Esophagus muscularis mucosa (tissue), 4 donors: ENCODE measurements around the gene MYRF. TPM values are rescaled to one million over a fixed set of nuclear protein-coding genes. Genes with fewer than 3 reads are reported as not detected.

Experiments used
- DNase-seq: peaks from one replicate; pipeline ENCODE4 v3.0.0-alpha.2; 2017; ENCODE audit errors: extremely low spot score
- H3K27ac ChIP-seq, 4 donors: fragments of 200-600 bp; sonication (generic); replicated peaks in 1 of 4; 1 replicate in 3 of 4; 2 replicates in 1 of 4; pipeline ENCODE4 v1.5.1; 2016 to 2019; ENCODE audit warnings: mild to moderate bottlenecking in 1 of 4
- H3K27me3 ChIP-seq, 4 donors: fragments of 200-600 bp; sonication (generic); one replicate each; pipeline versions ENCODE4 v1.5.1 to v1.6.0; 2016 to 2019
- H3K36me3 ChIP-seq, 4 donors: fragments of 200-600 bp; sonication (generic); one replicate each; pipeline ENCODE4 v1.5.1; 2016 to 2019
- H3K4me1 ChIP-seq, 4 donors: fragments of 200-600 bp; sonication (generic); one replicate each; pipeline ENCODE4 v1.5.1; 2016 to 2019
- H3K4me3 ChIP-seq, 4 donors: fragments of 200-600 bp; sonication (generic); 1 replicate in 2 of 4; 2 replicates in 2 of 4; pipeline ENCODE4 v1.5.1; 2016 to 2019; ENCODE audit warnings: mild to moderate bottlenecking in 4 of 4, moderate library complexity in 1 of 4
- H3K9me3 ChIP-seq, 4 donors: fragments of 200-600 bp; sonication (generic); 1 replicate in 3 of 4; 2 replicates in 1 of 4; pipeline ENCODE4 v1.5.1; 2016 to 2019
- EP300 ChIP-seq: sonication (generic); formaldehyde crosslinking; IDR thresholded peaks from one replicate; pipeline ENCODE4 v1.6.1; 2017; ENCODE audit warnings: antibody characterized with exemption
- POLR2A ChIP-seq: fragments of 450-650 bp; IDR thresholded peaks from one replicate; pipeline ENCODE4 v1.6.1; 2017; ENCODE audit warnings: antibody characterized with exemption, moderate library complexity, mild to moderate bottlenecking, low read depth
- POLR2AphosphoS5 ChIP-seq, 2 donors: sonication (generic); formaldehyde crosslinking; IDR thresholded peaks; one replicate each; pipeline ENCODE4 v1.6.1; 2017; ENCODE audit warnings: antibody characterized with exemption in 2 of 2
- WGBS: methylation state at CpG from one replicate; pipeline ENCODE4 v1.1.5; 2018; 5-methylcytosine and 5-hydroxymethylcytosine counted together
- intact Hi-C: fragments of 100-400 bp; cut with DNase I; formaldehyde crosslinking; loops from one replicate; pipeline ENCODE4 v1.15.1; 2023
- total RNA-seq, 4 donors: library from RNA; depleted of rRNA; stranded (reverse); fragments of >200 nt; gene quantifications; one replicate each; pipeline versions ENCODE4 v1.1.0 to v1.2.1, GENCODE V29; 2016
- TF ChIP-seq, protein P1 (sequence below), 3 experiments: fragments of 200-600 bp in 2 of 3; fragments of 450-650 bp in 1 of 3; sonication (generic) in 2 of 3; IDR thresholded peaks; one replicate each; pipeline ENCODE4 v1.5.1; 2017 to 2019; ENCODE audit warnings: antibody characterized with exemption in 3 of 3, mild to moderate bottlenecking in 2 of 3, moderate library complexity in 1 of 3

The MYRF gene
- total RNA-seq, 4 donors from 2014 or later = under 0.01 to 0.71 (median 0.40) TPM

DNA sequence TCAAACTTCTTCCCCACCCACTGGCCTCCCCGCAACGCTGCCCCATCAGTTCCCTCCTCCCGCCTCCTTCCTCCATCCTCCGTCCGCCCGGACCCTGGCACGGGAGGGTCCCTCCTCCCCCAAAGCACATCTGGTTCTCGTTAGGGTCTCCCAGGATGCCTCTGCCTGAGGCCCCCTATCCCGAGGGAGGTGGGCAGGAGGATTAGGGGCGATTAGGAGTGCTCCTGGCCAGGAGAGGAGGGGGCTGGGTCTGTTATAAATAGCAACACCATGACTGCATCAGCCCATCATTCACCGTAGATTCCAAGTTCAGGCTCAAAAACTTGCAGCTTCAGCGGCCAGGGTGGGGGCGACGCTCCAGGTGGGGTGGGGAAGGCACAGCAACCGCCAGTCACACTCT is 10.4 kb downstream of the MYRF start:
- 30% methylated on average over 15 of the region's 15 CpGs for WGBS
- TF ChIP-seq POLR2A = no peak
- no peak for TF ChIP-seq EP300
- no peak for TF ChIP-seq POLR2AphosphoS5 (IDR thresholded peaks at IDR 0.05)
- TF ChIP-seq, protein P1, sequence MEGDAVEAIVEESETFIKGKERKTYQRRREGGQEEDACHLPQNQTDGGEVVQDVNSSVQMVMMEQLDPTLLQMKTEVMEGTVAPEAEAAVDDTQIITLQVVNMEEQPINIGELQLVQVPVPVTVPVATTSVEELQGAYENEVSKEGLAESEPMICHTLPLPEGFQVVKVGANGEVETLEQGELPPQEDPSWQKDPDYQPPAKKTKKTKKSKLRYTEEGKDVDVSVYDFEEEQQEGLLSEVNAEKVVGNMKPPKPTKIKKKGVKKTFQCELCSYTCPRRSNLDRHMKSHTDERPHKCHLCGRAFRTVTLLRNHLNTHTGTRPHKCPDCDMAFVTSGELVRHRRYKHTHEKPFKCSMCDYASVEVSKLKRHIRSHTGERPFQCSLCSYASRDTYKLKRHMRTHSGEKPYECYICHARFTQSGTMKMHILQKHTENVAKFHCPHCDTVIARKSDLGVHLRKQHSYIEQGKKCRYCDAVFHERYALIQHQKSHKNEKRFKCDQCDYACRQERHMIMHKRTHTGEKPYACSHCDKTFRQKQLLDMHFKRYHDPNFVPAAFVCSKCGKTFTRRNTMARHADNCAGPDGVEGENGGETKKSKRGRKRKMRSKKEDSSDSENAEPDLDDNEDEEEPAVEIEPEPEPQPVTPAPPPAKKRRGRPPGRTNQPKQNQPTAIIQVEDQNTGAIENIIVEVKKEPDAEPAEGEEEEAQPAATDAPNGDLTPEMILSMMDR (IDR thresholded peaks at IDR 0.05) = no peak
- H3K4me3 ChIP-seq = no peak overlapping the region
- H3K27ac ChIP-seq = no peak overlapping the region
- intact Hi-C loops = no loop called here
- H3K4me1 ChIP-seq = no peaks in the 10 kb centered on the region
- peaks cover 0 to 49% (median 5%) of the 10 kb centered on the region in 4 donors for H3K27me3 ChIP-seq
- no peaks in the 10 kb centered on the region for H3K9me3 ChIP-seq
- no peak for DNase-seq
- no peaks in the 10 kb centered on the region for H3K36me3 ChIP-seq

DNA sequence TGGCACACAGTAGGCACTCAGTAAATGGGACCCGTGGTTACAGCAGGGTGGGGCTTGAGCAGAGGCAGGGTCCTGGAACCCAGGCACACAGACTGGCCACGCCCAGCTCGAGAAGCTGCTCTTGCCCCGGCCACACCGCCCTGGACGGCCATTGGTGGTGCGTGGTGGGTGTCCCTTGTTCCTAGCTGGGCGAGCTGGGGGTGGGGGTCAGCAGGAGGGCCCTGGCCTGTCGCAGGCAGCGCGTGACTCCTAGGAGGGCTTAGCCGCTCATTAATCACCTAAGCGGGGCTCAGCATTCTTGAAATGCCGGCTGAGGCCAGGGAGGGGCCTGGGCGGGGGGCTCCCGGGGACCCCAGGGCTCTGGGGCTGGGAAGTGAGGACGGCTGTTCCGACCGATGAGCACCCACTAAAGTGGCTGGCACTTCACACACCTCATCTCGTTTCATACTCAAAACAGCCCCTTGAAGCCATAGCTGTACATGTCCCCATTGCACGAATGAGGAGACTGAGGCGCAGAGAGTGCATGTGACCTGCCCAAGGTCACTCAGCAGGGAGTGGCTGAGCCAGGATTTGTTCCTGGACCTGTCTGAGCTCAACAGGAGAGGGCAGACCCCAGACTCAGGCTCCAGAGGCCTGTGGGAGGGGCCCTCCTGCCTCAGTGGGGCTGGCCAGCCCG is 11.6 kb downstream of the MYRF start:
- WGBS = 61% methylated on average over 9 of the region's 23 CpGs
- intact Hi-C loops = no loop called here
- Histone ChIP-seq H3K36me3 (no peaks in the 10 kb centered on the region), H3K4me3 (no peak overlapping the region), H3K9me3 (no peaks in the 10 kb centered on the region), H3K27ac (no peak overlapping the region), H3K27me3 (peaks cover 0 to 49% (median 5%) of the 10 kb centered on the region in 4 donors), H3K4me1 (no peaks in the 10 kb centered on the region)
- no peak for DNase-seq
- TF ChIP-seq EP300 (no peak), POLR2AphosphoS5 (IDR thresholded peaks at IDR 0.05) (no peak), POLR2A (no peak)
- TF ChIP-seq, protein P1 (IDR thresholded peaks at IDR 0.05) = no peak

DNA sequence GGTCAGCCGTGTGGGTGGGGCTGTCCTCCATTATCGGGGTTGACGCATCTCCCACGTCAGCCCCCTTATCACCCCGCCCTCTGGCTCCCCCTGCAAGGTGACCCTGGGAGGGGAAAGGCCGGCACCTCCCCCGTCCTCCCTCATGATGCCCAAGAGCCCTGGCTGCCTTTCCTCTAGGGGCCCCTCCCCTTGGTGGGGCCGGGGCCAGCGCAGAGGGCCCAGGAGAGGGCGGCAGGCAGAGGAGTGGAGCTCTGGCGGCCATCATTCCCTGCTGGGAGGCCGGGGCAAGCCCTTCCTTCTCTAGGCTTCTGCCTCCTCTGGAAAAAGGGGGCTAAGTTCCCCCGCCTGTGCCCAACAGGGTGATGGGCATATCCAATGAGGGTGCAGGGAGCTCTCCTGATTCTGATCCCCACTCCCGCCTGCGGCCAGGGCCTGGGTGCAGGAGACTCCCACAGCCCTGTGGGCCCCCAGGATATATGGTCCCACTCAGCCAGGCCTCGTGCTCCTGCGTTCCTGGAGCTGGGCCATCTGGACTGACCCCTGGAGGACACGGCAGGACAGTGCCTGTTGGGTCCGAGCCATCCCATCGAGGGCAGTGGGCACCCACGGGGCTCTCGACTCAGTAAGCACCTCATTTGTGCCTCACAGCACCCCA is 12.3 kb downstream of the MYRF start:
- intact Hi-C loops = no loop called here
- H3K9me3 ChIP-seq = no peaks in the 10 kb centered on the region
- TF ChIP-seq POLR2AphosphoS5 (IDR thresholded peaks at IDR 0.05) (no peak), EP300 (no peak), POLR2A (no peak)
- TF ChIP-seq, protein P1 (IDR thresholded peaks at IDR 0.05) = no peak
- no peak overlapping the region for H3K4me3 ChIP-seq
- peaks cover 0 to 49% (median 5%) of the 10 kb centered on the region in 4 donors for H3K27me3 ChIP-seq
- 56% methylated on average over 10 of the region's 22 CpGs for WGBS
- no peaks in the 10 kb centered on the region for H3K36me3 ChIP-seq
- no peak for DNase-seq
- peaks cover 0 to 5% (median 2%) of the 10 kb centered on the region in 4 donors for H3K4me1 ChIP-seq
- H3K27ac ChIP-seq = no peak overlapping the region

DNA sequence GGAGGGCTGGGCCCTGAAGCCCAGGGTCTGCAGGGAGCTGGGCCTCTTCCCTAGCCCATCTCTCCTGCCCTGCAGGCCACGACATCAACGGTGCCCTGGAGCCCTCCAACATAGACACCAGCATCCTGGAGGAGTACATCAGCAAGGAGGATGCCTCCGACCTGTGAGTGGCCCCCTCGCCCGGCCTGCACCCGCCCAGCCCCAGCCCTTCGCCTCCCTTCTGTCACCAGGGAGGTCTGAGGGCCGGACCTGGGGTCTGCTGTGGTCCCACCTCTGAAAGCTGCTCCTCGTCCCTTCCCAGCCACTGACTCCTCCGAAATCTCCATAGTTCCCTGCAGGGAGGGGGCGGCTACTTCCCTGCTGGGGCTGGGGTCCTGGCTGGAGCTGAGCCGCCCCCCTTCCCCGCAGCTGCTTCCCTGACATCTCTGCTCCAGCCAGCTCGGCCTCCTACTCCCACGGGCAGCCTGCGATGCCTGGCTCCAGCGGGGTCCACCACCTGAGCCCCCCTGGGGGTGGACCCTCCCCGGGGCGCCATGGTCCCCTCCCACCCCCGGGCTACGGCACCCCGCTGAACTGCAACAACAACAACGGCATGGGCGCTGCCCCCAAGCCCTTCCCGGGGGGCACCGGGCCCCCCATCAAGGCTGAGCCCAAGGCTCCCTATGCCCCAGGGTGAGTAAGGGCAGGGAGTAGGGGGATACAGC is 13.3 kb downstream of the MYRF start:
- WGBS = 84% methylated on average over 6 of the region's 26 CpGs
- no peak overlapping the region for H3K27ac ChIP-seq
- TF ChIP-seq EP300 (no peak), POLR2AphosphoS5 (IDR thresholded peaks at IDR 0.05) (no peak), POLR2A (no peak)
- TF ChIP-seq, protein P1 (IDR thresholded peaks at IDR 0.05) = no peak

More for the DNA sequence above, 13.3 kb downstream of the MYRF start:
- no peak for DNase-seq
- peaks cover 0 to 44% (median 5%) of the 10 kb centered on the region in 4 donors for H3K27me3 ChIP-seq
- intact Hi-C loops = no loop called here
- H3K9me3 ChIP-seq = no peaks in the 10 kb centered on the region
- H3K4me3 ChIP-seq = no peak overlapping the region
- peaks cover 0 to 7% (median 3%) of the 10 kb centered on the region in 4 donors for H3K4me1 ChIP-seq
- H3K36me3 ChIP-seq = no peaks in the 10 kb centered on the region
